Stomach (tissue), 9 donors: Measurements from ENCODE around the gene ECM1. TPM values are rescaled to one million over a fixed set of nuclear protein-coding genes. Genes with fewer than 3 reads are reported as not detected.

Experiments used
- DNase-seq, 2 donors: peaks; one replicate each; pipeline versions ENCODE4 v3.0.0 to v3.0.0-alpha.2; 2013 to 2019
- H3K27ac ChIP-seq, 5 donors: fragments of 200-600 bp in 4 of 5; sonication (generic) in 4 of 5; one replicate each; pipeline ENCODE4 v1.5.1; 2013 to 2019; ENCODE audit warnings: mild to moderate bottlenecking in 1 of 5, moderate library complexity in 1 of 5
- H3K27me3 ChIP-seq, 3 donors: fragments of 200-600 bp; sonication (generic); one replicate each; pipeline ENCODE4 v1.5.1; 2017 to 2019; ENCODE audit warnings: mixed run types in 1 of 3
- H3K36me3 ChIP-seq, 4 donors: fragments of 200-600 bp; sonication (generic); 1 replicate in 3 of 4; 2 replicates in 1 of 4; pipeline ENCODE4 v1.5.1; 2016 to 2019
- H3K4me1 ChIP-seq, 4 donors: fragments of 200-600 bp; sonication (generic); one replicate each; pipeline ENCODE4 v1.5.1; 2016 to 2019
- H3K4me3 ChIP-seq, 4 donors: fragments of 200-600 bp; sonication (generic) in 3 of 4; one replicate each; pipeline ENCODE4 v1.5.1; 2016 to 2019; ENCODE audit warnings: mild to moderate bottlenecking in 1 of 4
- H3K9me3 ChIP-seq, 4 donors: fragments of 200-600 bp; sonication (generic); one replicate each; pipeline ENCODE4 v1.5.1; 2016 to 2019
- CTCF ChIP-seq, 7 experiments: fragments of 450-650 bp in 4 of 7; fragments of 200-600 bp in 3 of 7; sonication (generic) in 3 of 7; IDR thresholded peaks; one replicate each; pipeline ENCODE4 v1.5.1; 2016 to 2019; ENCODE audit warnings: antibody characterized with exemption in 7 of 7, control low read depth in 2 of 7, mild to moderate bottlenecking in 1 of 7
- EP300 ChIP-seq: sonication (generic); formaldehyde crosslinking; IDR thresholded peaks from one replicate; pipeline ENCODE4 v1.6.1; 2017; ENCODE audit warnings: antibody characterized with exemption
- POLR2A ChIP-seq, 4 donors: fragments of 450-650 bp; IDR thresholded peaks; one replicate each; pipeline ENCODE4 v1.6.1; 2016; ENCODE audit warnings: antibody characterized with exemption in 4 of 4, control low read depth in 2 of 4, mild to moderate bottlenecking in 1 of 4, moderate library complexity in 1 of 4
- POLR2AphosphoS5 ChIP-seq, 3 donors: sonication (generic); formaldehyde crosslinking; IDR thresholded peaks; one replicate each; pipeline ENCODE4 v1.6.1; 2016; ENCODE audit warnings: antibody characterized with exemption in 3 of 3
- WGBS, 5 donors: extraction: QIAGEN DNeasy Blood & Tissue Kit in 3 of 5; methylation state at CpG; one replicate each; pipeline versions ENCODE4 v1.1.5 to v1.1.7; 2013 to 2018; 5-methylcytosine and 5-hydroxymethylcytosine counted together
- intact Hi-C: fragments of 100-400 bp; cut with DNase I; formaldehyde crosslinking; loops from one replicate; pipeline ENCODE4 v1.15.1; 2023; ENCODE audit warnings: low total_unique reads
- polyA plus RNA-seq, 3 donors: library from polyadenylated mRNA; stranded (reverse); fragments of 200-250 nt; gene quantifications; one replicate each; pipeline ENCODE4 v1.2.3, GENCODE V29; 2013
- total RNA-seq, 5 donors: library from RNA; depleted of rRNA; stranded (reverse); fragments of >200 nt; gene quantifications; one replicate each; pipeline versions ENCODE4 v1.1.0 to v1.2.3, GENCODE V29; 2014 to 2016
- donor health status: healthy with polysubstance abuse.
- donor health status: Bipolar disorder and iron deficiency.
- donor health status: healthy.

ECM1 gene
- total and polyA plus RNA-seq, 8 donors: 1.7 to 345 (median 6.7) TPM

DNA sequence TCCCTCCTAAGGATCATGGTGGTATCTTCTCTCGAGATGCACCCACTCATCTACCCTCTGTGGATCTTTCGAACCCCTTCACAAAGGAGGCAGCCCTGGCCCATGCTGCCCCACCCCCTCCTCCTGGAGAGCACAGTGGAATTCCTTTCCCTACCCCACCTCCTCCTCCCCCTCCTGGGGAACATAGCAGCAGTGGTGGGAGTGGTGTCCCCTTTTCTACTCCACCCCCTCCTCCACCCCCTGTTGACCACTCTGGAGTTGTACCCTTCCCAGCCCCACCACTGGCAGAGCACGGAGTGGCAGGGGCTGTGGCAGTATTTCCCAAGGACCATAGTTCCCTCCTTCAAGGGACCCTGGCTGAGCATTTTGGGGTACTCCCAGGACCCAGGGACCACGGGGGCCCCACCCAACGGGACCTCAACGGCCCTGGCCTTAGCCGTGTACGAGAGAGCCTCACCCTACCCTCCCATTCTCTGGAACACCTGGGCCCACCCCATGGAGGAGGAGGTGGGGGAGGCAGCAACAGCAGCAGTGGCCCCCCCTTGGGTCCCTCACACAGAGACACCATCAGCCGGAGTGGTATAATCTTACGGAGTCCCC, 35.2 kb upstream of the ECM1 start:
- intact Hi-C loops: no loop called here

GRCh38 chr1:150473659-150474058, 34.2 kb upstream of the ECM1 start:
- no peaks in the 10 kb centered on the region for H3K27me3 ChIP-seq
- H3K27ac ChIP-seq: no peak overlapping the region
- no peak for DNase-seq
- no peaks in the 10 kb centered on the region for H3K9me3 ChIP-seq
- H3K4me3 ChIP-seq: no peak overlapping the region
- 69 to 84% (median 81%) methylated on average over 4 of the region's 4 CpGs for WGBS, 5 donors
- intact Hi-C loops: no loop called here
- peaks cover 29 to 38% (median 34%) of the 10 kb centered on the region in 4 donors for H3K36me3 ChIP-seq
- peaks cover 0 to 45% (median 21%) of the 10 kb centered on the region in 4 donors for H3K4me1 ChIP-seq
- TF ChIP-seq CTCF (IDR thresholded peaks at IDR 0.05): no peak
- no peak for TF ChIP-seq POLR2A (IDR thresholded peaks at IDR 0.05)
- no peak for TF ChIP-seq POLR2AphosphoS5 (IDR thresholded peaks at IDR 0.05)
- TF ChIP-seq EP300: no peak

More for the DNA sequence above, 35.2 kb upstream of the ECM1 start:
- Histone ChIP-seq H3K9me3 (no peaks in the 10 kb centered on the region), H3K4me1 (peaks cover 0 to 40% (median 15%) of the 10 kb centered on the region in 4 donors), H3K27me3 (no peaks in the 10 kb centered on the region), H3K4me3 (no peak overlapping the region), H3K36me3 (peaks cover 32 to 42% (median 39%) of the 10 kb centered on the region in 4 donors), H3K27ac (no peak overlapping the region)
- DNase-seq: no peak
- WGBS, 5 donors: 88 to 97% (median 91%) methylated on average over 5 to 10 of the region's 10 CpGs
- TF ChIP-seq CTCF (IDR thresholded peaks at IDR 0.05) (no peak), POLR2A (IDR thresholded peaks at IDR 0.05) (no peak), EP300 (no peak), POLR2AphosphoS5 (IDR thresholded peaks at IDR 0.05) (no peak)

- H3K4me3 ChIP-seq: no peak overlapping the region
- H3K27me3 ChIP-seq: no peaks in the 10 kb centered on the region
- DNase-seq: no peak
- no peak overlapping the region for H3K27ac ChIP-seq
- TF ChIP-seq POLR2A (IDR thresholded peaks at IDR 0.05) (no peak), POLR2AphosphoS5 (IDR thresholded peaks at IDR 0.05) (no peak), EP300 (no peak), CTCF (IDR thresholded peaks at IDR 0.05) (no peak)
- intact Hi-C loops: no loop called here
- H3K4me1 ChIP-seq: peaks cover 0 to 35% (median 17%) of the 10 kb centered on the region in 4 donors
- H3K9me3 ChIP-seq: no peaks in the 10 kb centered on the region
- 61 to 78% (median 73%) methylated on average over 4 of the region's 4 CpGs for WGBS, 5 donors
- H3K36me3 ChIP-seq: peaks cover 29 to 33% (median 33%) of the 10 kb centered on the region in 4 donors
Measured at GRCh38 chr1:150474869-150475268, 33.0 kb upstream of the ECM1 start.

- no peak for DNase-seq
- peaks cover 14 to 15% (median 15%) of the 10 kb centered on the region in 4 donors for H3K36me3 ChIP-seq
- intact Hi-C loops: no loop called here
- H3K4me1 ChIP-seq: peaks cover 0 to 25% (median 17%) of the 10 kb centered on the region in 4 donors
- H3K4me3 ChIP-seq: no peak overlapping the region
- no peaks in the 10 kb centered on the region for H3K9me3 ChIP-seq
- TF ChIP-seq POLR2A (IDR thresholded peaks at IDR 0.05) (no peak), CTCF (IDR thresholded peaks at IDR 0.05) (no peak), EP300 (no peak), POLR2AphosphoS5 (IDR thresholded peaks at IDR 0.05) (no peak)
- H3K27me3 ChIP-seq: no peaks in the 10 kb centered on the region
- WGBS, 5 donors: 65 to 77% (median 72%) methylated on average over 3 of the region's 3 CpGs
- H3K27ac ChIP-seq: no peak overlapping the region
Measured at GRCh38 chr1:150476754-150477153, 31.2 kb upstream of the ECM1 start.
